Stimulated activated CD4-positive, alpha-beta T cell treated with anti-CD3 and anti-CD28 coated beads, Interleukin-12 subunit alpha, Interleukin-12 subunit beta, amount 100 ng/mL, for 4 hours (primary cell): ENCODE results near the gene UBAC2.
"Not testable (repeated sequence)": the region's sequence is repeated elsewhere in the genome, so short reads cannot be mapped to it uniquely, and the experiment has no call there.

ENCODE experiments used
- DNase-seq: peaks from one replicate; pipeline ENCODE4 v3.0.0-alpha.2; 2020

The UBAC2 gene

DNA sequence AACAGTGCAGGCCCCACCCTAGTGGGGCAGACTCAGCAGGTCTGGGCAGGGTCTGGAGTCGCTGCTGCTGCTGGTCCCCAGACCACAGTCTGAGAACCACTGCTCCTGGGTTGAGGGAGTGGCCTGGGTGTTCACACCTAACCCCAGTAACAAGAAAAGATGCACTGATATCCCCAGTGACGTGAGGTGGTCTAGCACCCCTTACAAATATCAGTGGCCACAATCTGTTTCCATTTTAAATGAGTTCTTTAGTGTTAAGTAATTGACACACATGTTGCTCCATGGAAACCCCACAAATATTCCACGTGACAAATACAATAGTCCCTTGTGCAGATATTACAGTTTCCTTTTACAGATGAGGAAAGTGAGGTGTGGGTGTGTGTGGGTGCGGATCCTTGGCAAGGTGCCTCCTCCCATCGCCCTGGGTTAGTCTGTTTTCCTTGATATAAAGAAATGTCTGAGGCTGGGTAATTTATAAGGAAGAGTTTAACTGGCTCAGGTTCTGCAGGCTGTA, 202.9 kb downstream of the UBAC2 start:
- DNase-seq = no peak

DNA sequence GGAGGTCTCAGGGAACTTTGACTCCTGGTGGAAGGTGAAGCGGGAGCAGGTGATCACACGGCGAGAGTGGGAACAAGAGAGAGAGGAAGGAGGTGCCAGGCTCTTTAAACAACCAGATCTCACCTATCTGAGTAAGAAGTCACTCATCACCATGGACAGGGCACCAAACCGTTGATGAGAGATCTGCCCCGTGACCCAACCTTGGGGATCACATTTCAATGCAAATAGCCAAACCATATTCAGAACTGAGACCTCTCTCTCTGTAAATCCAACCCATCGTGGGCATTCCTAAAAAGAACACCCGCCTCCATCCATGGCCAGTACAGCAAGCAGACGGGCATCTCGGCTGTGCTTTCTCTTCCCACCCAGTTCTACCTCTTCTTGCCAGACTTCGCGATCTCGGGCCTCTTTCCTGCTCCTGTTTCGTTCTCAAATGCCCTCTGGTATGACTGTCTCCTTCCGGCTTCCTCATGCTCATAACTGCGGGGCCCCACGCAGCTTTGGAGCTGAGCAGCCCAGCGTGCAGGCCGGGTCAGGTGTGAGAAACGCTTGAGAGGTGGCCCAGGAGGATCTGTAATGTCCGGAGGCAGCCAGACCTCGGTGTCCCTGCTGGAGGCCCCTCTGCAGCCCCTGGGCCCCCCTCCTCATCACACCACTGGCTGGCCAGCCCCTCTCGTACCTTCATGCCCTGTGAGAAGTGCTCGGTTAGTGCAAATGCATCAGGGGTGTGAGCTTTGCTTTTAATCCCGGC, 203.5 kb downstream of the UBAC2 start:
- DNase-seq = no peak

DNA sequence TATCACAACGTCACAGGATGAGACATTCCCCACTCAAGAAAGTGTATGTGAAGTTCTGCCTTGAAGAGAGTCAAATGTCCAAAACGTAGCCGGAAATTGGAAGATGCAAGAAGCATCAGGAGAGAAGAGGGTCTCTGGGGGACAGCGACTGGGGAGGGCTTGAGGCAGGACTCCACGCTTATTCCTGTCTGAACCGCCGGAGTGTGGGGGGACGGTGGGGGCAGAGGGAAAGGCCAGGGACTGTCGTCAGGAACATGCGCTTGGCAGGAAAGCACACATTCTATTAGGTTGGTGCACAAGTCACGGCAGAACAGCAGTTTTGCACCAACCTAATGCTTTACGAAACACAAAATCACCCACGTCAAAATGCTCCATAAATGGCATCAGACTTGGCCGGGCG, 205.3 kb downstream of the UBAC2 start:
- DNase-seq = no peak

GRCh38 chr13:99406799-99407201, 206.1 kb downstream of the UBAC2 start:
- DNase-seq = no peak

DNA sequence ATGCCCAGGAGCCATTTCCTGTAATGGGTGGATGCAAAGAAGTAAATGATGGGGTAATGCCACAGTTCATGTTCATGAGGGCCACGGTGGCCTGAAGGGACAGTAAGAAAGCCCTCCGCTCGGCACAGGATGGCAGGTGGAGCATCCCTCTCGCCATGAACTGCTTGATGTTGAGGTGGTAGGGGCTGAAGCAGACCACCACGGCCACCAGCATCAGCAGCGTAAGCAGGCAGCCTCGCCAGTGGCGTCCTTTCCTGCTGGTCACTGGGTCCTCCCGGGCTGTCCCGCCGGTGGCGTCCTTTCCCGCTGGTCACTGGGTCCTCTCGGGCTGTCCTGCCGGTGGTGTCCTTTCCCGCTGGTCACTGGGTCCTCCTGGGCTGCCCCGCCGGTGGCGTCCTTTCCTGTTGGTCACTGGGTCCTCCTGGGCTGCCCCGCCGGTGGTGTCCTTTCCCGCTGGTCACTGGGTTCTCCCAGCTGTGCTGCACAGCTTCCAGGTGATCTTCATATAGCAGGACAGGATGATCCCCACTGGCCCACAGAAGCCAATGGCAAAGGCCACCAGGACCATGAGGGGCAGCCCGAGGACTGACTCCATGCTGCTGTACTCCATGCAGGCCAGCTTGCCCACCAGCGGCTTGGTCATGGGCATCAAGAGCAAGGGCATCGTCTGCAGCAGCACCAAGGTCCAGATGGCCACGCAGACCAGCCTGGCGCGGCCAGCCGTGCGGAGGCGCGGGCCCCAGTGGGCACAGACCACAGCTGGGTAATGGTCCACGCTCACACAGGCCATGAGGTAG, 207.4 kb downstream of the UBAC2 start:
- no peak for DNase-seq

DNA sequence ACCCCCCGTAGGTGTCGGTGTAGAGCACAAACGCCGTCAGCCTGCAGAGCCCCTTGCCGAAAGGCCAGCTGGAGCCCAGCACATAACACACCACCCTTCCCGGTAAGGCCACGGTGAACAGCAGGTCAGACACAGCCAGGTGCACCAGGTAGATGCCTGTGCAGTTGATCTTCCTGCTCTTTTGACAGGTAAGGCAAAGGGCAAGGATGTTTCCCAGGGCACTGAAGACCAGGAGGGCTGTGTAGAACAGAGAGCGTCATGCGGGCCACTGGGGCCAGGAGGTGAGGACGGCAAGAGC, 208.0 kb downstream of the UBAC2 start:
- no peak for DNase-seq

- DNase-seq = not testable (repeated sequence)
Observed at GRCh38 chr13:99409461-99410083, 208.9 kb downstream of the UBAC2 start.

- not testable (repeated sequence) for DNase-seq
Observed at GRCh38 chr13:99410646-99411475, 210.2 kb downstream of the UBAC2 start.

- no peak for DNase-seq
Observed at GRCh38 chr13:99412856-99413255, 212.2 kb downstream of the UBAC2 start.

DNA sequence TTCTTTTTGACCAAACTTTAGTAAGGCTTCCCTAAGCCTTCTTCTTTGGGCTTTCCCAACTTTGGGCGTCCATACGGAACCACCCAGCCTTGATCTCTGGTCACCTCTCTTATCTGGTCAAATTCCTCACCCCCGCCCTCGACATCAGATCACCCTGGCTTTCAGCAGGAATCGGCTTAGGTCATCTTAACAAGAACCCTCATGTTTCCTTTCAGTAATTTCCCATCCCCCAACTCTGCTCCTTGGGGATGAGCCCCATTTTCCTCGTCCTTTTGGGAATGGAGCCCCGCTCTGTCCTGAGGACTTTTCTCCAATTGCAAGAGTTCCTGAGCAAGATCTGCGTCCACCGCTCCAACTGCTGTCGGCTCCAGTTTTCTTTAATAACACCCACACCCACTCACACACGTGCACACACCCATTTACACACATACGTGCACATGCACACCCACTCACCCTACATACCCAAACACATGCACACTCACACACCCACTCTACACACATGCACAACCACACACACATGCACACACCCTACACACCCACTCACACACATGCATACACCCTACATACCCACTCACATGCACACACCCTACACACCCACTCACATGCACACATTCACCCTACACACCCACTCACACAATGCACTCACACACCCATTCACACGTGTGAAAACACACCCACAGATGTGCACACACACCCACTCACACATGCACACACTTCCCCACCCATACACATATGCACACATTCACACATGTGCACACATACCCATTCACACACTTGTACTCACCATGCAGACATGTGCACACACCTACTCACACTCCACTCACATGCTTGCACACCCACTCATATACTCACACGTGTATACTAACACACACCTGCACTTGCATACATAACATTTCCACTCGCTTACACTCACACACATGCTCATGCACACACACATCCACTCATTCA, 213.7 kb downstream of the UBAC2 start:
- no peak for DNase-seq

GRCh38 chr13:99415014-99415650, 214.5 kb downstream of the UBAC2 start:
- DNase-seq = no peak

DNA sequence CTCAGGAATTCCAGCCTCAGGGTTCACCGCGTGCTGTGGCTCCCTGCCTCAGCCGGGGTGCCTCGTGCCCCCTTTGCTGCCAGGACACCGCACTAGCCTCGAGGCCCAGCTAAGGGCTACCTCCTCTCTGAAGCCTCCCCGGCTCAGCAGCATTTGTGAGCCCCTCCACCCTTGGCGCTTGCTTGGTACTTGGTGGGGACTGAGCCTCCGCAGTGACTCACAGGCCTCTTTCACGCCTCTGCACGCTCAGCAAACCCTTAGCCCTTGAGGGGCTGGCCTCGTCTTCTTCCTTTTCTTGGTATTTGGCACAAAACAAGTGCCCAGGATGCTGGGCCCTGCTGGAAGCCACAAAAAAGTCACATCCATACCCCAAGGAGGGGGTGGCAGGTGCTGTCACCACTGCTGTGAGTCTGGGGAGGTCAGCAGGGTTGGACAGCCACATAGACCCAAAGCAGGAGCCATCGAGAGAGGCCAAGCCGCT, 215.2 kb downstream of the UBAC2 start:
- peak; percentile 51 for DNase-seq

- DNase-seq = no peak
Observed at GRCh38 chr13:99416411-99417121, 215.9 kb downstream of the UBAC2 start.

GRCh38 chr13:99417201-99418102, 216.8 kb downstream of the UBAC2 start:
- DNase-seq = no peak

DNA sequence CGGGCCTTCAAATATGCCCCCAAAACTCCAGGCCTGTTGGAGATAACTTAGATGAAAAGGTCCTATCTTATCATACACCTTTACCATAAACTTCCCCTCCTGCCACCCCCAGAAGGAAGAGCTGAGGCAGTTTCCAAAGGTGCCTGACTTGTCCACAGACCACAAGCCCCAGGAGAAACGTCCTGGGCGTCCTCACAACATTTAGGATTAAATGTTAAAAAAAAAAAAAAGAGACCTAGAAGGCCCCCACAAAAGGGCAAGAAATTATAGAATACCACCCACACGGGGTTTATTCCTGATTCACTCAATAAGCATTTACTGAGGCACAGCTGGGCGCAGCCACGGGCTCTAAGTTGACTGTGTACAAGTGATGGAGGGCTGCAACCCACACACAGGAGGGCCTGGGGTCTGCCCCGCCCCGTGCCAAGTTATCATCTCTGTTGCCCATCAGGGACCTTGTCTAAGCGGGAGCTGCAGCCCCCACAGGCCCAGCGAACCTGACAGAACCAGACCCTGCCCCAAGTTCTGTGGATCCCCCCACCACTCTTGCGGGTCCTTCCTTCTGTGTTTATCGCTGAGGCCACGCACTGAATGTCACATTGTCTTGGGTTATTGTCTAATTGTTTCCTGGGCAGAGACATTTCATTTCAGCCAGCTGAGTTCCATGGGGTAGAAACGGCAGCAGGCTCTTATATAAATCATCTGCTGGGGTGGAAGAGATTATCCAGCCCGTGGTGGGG, 217.6 kb downstream of the UBAC2 start:
- DNase-seq = no peak

DNA sequence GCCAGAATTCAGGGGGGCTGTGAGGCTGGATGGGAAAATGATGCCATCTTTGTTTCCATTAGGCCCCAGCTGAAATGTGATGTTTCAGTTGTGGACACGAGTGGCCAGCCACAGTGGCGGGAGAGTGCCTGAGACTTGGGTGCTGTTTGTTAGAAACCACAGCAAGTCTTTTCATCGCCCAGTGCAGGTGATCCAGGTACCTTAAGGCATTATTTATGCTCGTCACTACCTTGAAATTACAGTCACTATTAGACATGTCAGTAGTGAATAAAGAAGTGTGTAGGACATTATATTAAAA, 218.1 kb downstream of the UBAC2 start:
- DNase-seq = no peak

DNA sequence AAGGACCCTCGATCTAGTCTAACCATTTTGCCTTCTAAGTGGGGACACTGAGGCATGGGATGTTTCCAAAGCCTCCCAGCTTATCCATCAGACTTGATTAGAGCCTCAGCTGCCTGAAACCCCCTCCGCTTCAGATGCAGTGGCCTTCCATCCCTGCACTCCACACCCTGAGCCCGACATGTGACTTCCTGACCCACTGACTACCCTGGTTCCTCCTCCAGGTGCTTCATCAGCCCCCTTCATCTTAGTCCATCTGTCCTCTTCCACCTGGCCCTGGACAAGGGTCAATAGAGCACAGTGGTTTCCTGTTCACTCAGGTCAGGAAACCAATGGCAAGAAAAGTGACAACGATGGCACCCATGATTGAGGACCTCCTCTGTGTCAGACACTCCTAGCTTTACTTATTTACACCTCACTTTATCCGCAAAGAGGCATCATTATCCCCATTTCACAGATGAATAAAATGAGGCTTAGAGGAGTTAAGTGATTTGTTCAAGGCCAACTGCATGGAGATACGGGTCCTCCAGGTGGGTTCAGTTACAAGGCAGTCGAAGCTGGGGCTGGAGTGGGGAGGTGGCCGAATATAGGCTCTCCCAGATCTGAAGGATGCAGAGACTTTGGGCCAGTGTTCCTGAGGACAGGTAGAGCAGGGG, 219.1 kb downstream of the UBAC2 start:
- no peak for DNase-seq

- DNase-seq = no peak
Observed at GRCh38 chr13:99421271-99421670, 220.6 kb downstream of the UBAC2 start.
